KMS-11 (cell line): ENCODE data around the gene RAD23B.

Experiments
- H2AFZ ChIP-seq: fragments of 200-600 bp; sonication (generic); 2 replicates; pipeline ENCODE4 v1.6.1; 2016; ENCODE audit warnings: antibody characterized with exemption, mixed run types, low read depth
- H3K27ac ChIP-seq: fragments of 200-600 bp; sonication (generic); 2 replicates; pipeline ENCODE4 v1.6.1; 2016; ENCODE audit warnings: mild to moderate bottlenecking, mixed run types
- H3K27me3 ChIP-seq: fragments of 200-600 bp; sonication (generic); 2 replicates; pipeline ENCODE4 v1.6.1; 2017; ENCODE audit warnings: mild to moderate bottlenecking, low read depth, mixed run types, moderate library complexity; ENCODE audit not compliant: insufficient read depth
- H3K36me3 ChIP-seq: fragments of 200-600 bp; sonication (generic); 2 replicates; pipeline ENCODE4 v1.6.1; 2017; ENCODE audit warnings: mild to moderate bottlenecking, mixed run types; ENCODE audit not compliant: insufficient read depth
- H3K4me1 ChIP-seq: fragments of 200-600 bp; sonication (generic); 2 replicates; pipeline ENCODE4 v1.6.1; 2016; ENCODE audit warnings: mild to moderate bottlenecking, low read depth, mixed run types; ENCODE audit not compliant: poor library complexity, severe bottlenecking
- H3K4me2 ChIP-seq: fragments of 200-600 bp; sonication (generic); 2 replicates; pipeline ENCODE4 v1.7.0; 2016; ENCODE audit warnings: mild to moderate bottlenecking, mixed run types
- H3K4me3 ChIP-seq: fragments of 200-600 bp; sonication (generic); IDR thresholded peaks from 2 replicates; pipeline ENCODE4 v1.6.1; 2017; ENCODE audit warnings: low read depth, low read length, mixed read lengths; ENCODE audit not compliant: insufficient read depth
- H3K79me2 ChIP-seq: fragments of 200-600 bp; sonication (generic); 2 replicates; pipeline ENCODE4 v1.6.1; 2016; ENCODE audit warnings: low read depth, mixed run types; ENCODE audit not compliant: insufficient read depth
- H3K9ac ChIP-seq: fragments of 200-600 bp; sonication (generic); 2 replicates; pipeline ENCODE4 v1.6.1; 2016; ENCODE audit warnings: mild to moderate bottlenecking, mixed run types
- H4K20me1 ChIP-seq: fragments of 200-600 bp; sonication (generic); 2 replicates; pipeline ENCODE4 v1.6.1; 2016; ENCODE audit warnings: mild to moderate bottlenecking, mixed run types; ENCODE audit not compliant: insufficient read depth
- TF ChIP-seq, protein P1 (sequence below): fragments of 200-600 bp; sonication (generic); conservative IDR thresholded peaks from 2 replicates; pipeline ENCODE4 v1.6.1; 2017; ENCODE audit warnings: low read depth, mild to moderate bottlenecking, antibody characterized with exemption, low read length, moderate library complexity, mixed read lengths

Gene RAD23B

DNA sequence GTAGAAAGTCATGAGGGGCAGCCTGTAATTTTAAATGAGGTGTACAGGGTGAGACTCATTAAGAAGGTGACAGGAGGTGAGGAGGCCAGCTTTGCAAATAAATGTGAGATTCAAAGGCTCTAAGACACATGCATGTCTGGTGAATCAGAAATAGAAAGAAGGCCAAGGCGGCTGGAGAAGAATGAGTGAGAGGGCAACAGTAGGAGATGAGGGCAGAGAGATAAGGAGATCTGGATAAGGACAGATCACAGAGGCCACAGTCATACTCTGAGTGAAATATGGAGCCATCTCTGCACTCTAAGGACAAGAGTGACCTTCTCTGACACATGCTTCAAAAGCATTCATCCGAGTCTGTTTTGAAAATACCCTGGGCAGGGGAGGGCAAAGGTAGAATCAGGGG is 90.7 kb downstream of the RAD23B start:
- Histone ChIP-seq H3K36me3 (no peaks in the 10 kb centered on the region), H3K27me3 (no peaks in the 10 kb centered on the region), H3K4me3 (no peak overlapping the region), H3K4me1 (no peaks in the 10 kb centered on the region), H2AFZ (no peak overlapping the region), H3K9ac (no peak overlapping the region), H3K4me2 (no peak overlapping the region), H3K79me2 (no peaks in the 10 kb centered on the region), H3K27ac (no peak overlapping the region), H4K20me1 (no peaks in the 10 kb centered on the region)
- TF ChIP-seq, protein P1, sequence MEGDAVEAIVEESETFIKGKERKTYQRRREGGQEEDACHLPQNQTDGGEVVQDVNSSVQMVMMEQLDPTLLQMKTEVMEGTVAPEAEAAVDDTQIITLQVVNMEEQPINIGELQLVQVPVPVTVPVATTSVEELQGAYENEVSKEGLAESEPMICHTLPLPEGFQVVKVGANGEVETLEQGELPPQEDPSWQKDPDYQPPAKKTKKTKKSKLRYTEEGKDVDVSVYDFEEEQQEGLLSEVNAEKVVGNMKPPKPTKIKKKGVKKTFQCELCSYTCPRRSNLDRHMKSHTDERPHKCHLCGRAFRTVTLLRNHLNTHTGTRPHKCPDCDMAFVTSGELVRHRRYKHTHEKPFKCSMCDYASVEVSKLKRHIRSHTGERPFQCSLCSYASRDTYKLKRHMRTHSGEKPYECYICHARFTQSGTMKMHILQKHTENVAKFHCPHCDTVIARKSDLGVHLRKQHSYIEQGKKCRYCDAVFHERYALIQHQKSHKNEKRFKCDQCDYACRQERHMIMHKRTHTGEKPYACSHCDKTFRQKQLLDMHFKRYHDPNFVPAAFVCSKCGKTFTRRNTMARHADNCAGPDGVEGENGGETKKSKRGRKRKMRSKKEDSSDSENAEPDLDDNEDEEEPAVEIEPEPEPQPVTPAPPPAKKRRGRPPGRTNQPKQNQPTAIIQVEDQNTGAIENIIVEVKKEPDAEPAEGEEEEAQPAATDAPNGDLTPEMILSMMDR = no peak

DNA sequence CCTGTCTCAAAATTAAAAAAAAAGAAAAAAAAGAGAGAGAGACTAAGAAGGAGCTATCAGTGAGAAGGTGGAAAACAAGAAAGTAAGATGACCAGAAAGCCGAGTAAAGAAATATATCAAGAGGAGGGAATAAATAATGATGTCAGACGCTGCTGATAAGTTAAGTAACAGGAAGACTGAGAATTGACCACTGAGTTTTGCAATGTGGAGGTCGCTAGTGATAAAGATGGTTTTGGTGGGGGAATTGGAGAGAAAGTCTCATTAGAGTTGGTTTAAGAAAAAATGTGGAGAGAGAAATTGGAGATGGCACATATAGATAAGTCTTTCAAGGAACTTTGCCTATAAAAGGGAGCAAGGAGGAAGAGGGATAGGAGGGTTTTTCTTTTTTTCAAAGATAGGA is 91.9 kb downstream of the RAD23B start:
- Histone ChIP-seq H3K4me1 (no peaks in the 10 kb centered on the region), H3K9ac (no peak overlapping the region), H3K36me3 (no peaks in the 10 kb centered on the region), H4K20me1 (no peaks in the 10 kb centered on the region), H3K27me3 (no peaks in the 10 kb centered on the region), H2AFZ (no peak overlapping the region), H3K79me2 (no peaks in the 10 kb centered on the region), H3K27ac (no peak overlapping the region), H3K4me3 (no peak overlapping the region), H3K4me2 (no peak overlapping the region)
- TF ChIP-seq, protein P1 = no peak

DNA sequence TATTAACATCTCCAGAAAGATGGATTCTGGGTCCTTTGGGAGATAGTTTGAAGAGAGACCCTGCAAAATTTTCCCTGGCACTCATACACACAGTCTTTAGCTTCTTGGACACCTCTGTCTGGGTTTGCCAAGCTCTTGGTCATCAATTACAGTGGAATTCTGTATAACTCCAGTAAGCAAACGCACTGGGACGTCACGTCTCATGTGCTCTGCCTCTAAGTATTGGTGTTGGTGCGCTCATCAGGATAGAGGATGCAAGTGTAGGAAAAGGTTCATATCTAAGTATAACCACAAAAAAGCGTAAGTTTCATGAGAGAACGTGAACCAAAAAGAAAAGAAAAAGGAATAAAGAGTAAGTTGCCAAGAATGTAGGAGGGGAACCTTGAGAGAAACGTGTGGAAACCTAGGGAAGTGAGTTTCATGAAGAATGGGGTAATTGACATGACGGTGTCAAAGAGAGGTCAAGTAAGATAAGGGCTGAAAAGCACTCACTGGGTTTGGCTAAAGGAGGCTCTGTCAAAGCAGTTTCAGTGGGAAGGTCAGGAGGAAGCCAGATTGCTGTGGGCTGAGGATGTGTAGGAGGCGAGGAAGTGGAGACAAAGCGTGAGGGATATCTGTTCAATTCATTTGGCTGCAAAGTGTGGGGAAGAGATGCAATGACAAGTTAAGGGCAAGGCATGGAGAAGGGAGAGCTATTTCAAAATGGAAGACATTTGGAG is 92.7 kb downstream of the RAD23B start:
- H3K4me1 ChIP-seq = no peaks in the 10 kb centered on the region
- TF ChIP-seq, protein P1 = no peak
- no peak overlapping the region for H3K4me3 ChIP-seq
- H3K79me2 ChIP-seq = no peaks in the 10 kb centered on the region
- H2AFZ ChIP-seq = no peak overlapping the region
- H4K20me1 ChIP-seq = no peaks in the 10 kb centered on the region
- H3K27me3 ChIP-seq = no peaks in the 10 kb centered on the region
- no peak overlapping the region for H3K4me2 ChIP-seq
- no peaks in the 10 kb centered on the region for H3K36me3 ChIP-seq
- no peak overlapping the region for H3K9ac ChIP-seq
- no peak overlapping the region for H3K27ac ChIP-seq

DNA sequence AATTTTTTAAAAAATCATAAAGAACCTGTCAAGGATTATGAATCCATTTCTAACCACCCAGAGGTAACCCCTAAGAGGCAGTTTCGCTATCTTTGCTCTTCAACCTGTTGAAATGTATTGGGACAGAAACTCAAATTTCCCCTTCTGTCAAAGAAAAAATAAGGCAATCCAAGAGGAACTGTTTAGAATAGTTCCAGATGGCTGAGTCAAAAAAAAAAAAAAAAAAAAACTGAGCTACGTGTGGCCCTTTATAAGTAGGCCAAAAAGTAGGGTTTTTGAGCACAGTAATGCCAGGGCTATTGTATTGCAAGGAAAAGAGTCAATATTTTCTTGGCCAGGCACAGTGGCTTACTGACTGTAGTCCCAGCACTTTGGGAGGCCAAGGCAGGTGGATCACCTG is 94.9 kb downstream of the RAD23B start:
- TF ChIP-seq, protein P1 = no peak
- Histone ChIP-seq H4K20me1 (no peaks in the 10 kb centered on the region), H3K27me3 (no peaks in the 10 kb centered on the region), H3K36me3 (no peaks in the 10 kb centered on the region), H3K79me2 (no peaks in the 10 kb centered on the region), H3K9ac (no peak overlapping the region), H2AFZ (no peak overlapping the region), H3K4me1 (no peaks in the 10 kb centered on the region), H3K27ac (no peak overlapping the region), H3K4me3 (no peak overlapping the region), H3K4me2 (no peak overlapping the region)
